ENCODE measurements around the gene MYCT1. TPM values are rescaled to one million over a fixed set of nuclear protein-coding genes. Genes with fewer than 3 reads are reported as not detected.

The MYCT1 gene
- total RNA-seq, 1 donor from 2014 or later, result 9.6 TPM

GRCh38 chr6:152695372-152696045, 2.2 kb upstream of the MYCT1 start:
- DNase-seq (ENCODE audit: low read depth), result no peak
- no peak for TF ChIP-seq CTCF (IDR thresholded peaks at IDR 0.05; ENCODE audit: insufficient read depth, low read length, poor library complexity, severe bottlenecking)
- H3K27me3 ChIP-seq (ENCODE audit: control insufficient read depth, insufficient read depth, low read length), result no peaks in the 10 kb centered on the region
- H3K36me3 ChIP-seq (ENCODE audit: control insufficient read depth, insufficient read depth, low read length), result no peaks in the 10 kb centered on the region
- no peak overlapping the region for H3K4me3 ChIP-seq (ENCODE audit: low read depth, low read length)

- no peaks in the 10 kb centered on the region for H3K27me3 ChIP-seq (ENCODE audit: control insufficient read depth, insufficient read depth, low read length)
- TF ChIP-seq CTCF (IDR thresholded peaks at IDR 0.05; ENCODE audit: insufficient read depth, low read length, poor library complexity, severe bottlenecking), result no peak
- H3K36me3 ChIP-seq (ENCODE audit: control insufficient read depth, insufficient read depth, low read length), result no peaks in the 10 kb centered on the region
- no peak for DNase-seq (ENCODE audit: low read depth)
- H3K4me3 ChIP-seq (ENCODE audit: low read depth, low read length), result no peak overlapping the region
Observed at GRCh38 chr6:152696522-152696921, 1.2 kb upstream of the MYCT1 start.

GRCh38 chr6:152698692-152699091, 995 bp downstream of the MYCT1 start:
- DNase-seq (ENCODE audit: low read depth), result no peak
- no peak overlapping the region for H3K4me3 ChIP-seq (ENCODE audit: low read depth, low read length)
- H3K27me3 ChIP-seq (ENCODE audit: control insufficient read depth, insufficient read depth, low read length), result no peaks in the 10 kb centered on the region
- H3K36me3 ChIP-seq (ENCODE audit: control insufficient read depth, insufficient read depth, low read length), result no peaks in the 10 kb centered on the region
- no peak for TF ChIP-seq CTCF (IDR thresholded peaks at IDR 0.05; ENCODE audit: insufficient read depth, low read length, poor library complexity, severe bottlenecking)

- TF ChIP-seq CTCF (IDR thresholded peaks at IDR 0.05; ENCODE audit: insufficient read depth, low read length, poor library complexity, severe bottlenecking), result no peak
- Histone ChIP-seq H3K4me3 (ENCODE audit: low read depth, low read length) (no peak overlapping the region), H3K36me3 (ENCODE audit: control insufficient read depth, insufficient read depth, low read length) (no peaks in the 10 kb centered on the region), H3K27me3 (ENCODE audit: control insufficient read depth, insufficient read depth, low read length) (no peaks in the 10 kb centered on the region)
- DNase-seq (ENCODE audit: low read depth), result no peak
Observed at GRCh38 chr6:152700427-152700826, 2.7 kb downstream of the MYCT1 start.

- H3K36me3 ChIP-seq (ENCODE audit: control insufficient read depth, insufficient read depth, low read length), result no peaks in the 10 kb centered on the region
- H3K4me3 ChIP-seq (ENCODE audit: low read depth, low read length), result no peak overlapping the region
- no peak for DNase-seq (ENCODE audit: low read depth)
- no peaks in the 10 kb centered on the region for H3K27me3 ChIP-seq (ENCODE audit: control insufficient read depth, insufficient read depth, low read length)
- TF ChIP-seq CTCF (IDR thresholded peaks at IDR 0.05; ENCODE audit: insufficient read depth, low read length, poor library complexity, severe bottlenecking), result no peak
Observed at GRCh38 chr6:152701081-152701862, 3.6 kb downstream of the MYCT1 start.

Data from kidney epithelial cell (primary cell).